ENCODE measurements around the gene STK10.
"Not testable (repeated sequence)": the region's sequence is repeated elsewhere in the genome, so short reads cannot be mapped to it uniquely, and the experiment has no call there.

Gene STK10

DNA sequence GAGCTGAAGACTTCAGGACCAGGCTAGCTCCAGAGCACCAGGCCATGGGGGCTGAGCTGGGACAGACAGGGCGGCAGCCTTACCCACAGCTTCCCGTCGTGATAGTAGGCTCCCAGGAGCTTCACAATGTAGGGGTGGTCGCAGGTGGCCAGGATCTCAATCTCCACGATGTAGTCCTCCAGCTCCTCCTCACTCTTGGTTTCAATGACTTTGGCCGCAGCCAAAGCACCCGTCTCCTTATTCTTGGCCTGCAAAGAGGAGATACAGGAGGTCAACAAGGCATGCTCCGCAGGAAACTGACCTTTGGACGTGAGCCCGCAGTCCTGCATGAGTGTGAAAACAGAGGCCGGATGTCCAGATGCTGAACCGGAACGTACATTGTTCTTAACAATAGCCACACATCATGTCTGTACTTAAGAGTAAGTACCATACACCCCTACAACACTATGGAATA lies 31.5 kb downstream of the STK10 start:
- H3K4me3 ChIP-seq (replicated peaks; ENCODE audit: insufficient read depth, low read length): no peak overlapping the region
- H3K27me3 ChIP-seq (ENCODE audit: insufficient read depth, poor library complexity, severe bottlenecking): no peaks in the 10 kb centered on the region
- no peak overlapping the region for H3K27ac ChIP-seq (replicated peaks)
- TF ChIP-seq, protein P1, sequence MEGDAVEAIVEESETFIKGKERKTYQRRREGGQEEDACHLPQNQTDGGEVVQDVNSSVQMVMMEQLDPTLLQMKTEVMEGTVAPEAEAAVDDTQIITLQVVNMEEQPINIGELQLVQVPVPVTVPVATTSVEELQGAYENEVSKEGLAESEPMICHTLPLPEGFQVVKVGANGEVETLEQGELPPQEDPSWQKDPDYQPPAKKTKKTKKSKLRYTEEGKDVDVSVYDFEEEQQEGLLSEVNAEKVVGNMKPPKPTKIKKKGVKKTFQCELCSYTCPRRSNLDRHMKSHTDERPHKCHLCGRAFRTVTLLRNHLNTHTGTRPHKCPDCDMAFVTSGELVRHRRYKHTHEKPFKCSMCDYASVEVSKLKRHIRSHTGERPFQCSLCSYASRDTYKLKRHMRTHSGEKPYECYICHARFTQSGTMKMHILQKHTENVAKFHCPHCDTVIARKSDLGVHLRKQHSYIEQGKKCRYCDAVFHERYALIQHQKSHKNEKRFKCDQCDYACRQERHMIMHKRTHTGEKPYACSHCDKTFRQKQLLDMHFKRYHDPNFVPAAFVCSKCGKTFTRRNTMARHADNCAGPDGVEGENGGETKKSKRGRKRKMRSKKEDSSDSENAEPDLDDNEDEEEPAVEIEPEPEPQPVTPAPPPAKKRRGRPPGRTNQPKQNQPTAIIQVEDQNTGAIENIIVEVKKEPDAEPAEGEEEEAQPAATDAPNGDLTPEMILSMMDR (IDR thresholded peaks at IDR 0.05; ENCODE audit: insufficient read depth, low read length): no peak
- no peak for TF ChIP-seq SPI1 (IDR thresholded peaks at IDR 0.05; ENCODE audit: borderline replicate concordance, low read depth)
- no peak for TF ChIP-seq GABPA (IDR thresholded peaks at IDR 0.05; ENCODE audit: low read depth)
- TF ChIP-seq, protein P2, sequence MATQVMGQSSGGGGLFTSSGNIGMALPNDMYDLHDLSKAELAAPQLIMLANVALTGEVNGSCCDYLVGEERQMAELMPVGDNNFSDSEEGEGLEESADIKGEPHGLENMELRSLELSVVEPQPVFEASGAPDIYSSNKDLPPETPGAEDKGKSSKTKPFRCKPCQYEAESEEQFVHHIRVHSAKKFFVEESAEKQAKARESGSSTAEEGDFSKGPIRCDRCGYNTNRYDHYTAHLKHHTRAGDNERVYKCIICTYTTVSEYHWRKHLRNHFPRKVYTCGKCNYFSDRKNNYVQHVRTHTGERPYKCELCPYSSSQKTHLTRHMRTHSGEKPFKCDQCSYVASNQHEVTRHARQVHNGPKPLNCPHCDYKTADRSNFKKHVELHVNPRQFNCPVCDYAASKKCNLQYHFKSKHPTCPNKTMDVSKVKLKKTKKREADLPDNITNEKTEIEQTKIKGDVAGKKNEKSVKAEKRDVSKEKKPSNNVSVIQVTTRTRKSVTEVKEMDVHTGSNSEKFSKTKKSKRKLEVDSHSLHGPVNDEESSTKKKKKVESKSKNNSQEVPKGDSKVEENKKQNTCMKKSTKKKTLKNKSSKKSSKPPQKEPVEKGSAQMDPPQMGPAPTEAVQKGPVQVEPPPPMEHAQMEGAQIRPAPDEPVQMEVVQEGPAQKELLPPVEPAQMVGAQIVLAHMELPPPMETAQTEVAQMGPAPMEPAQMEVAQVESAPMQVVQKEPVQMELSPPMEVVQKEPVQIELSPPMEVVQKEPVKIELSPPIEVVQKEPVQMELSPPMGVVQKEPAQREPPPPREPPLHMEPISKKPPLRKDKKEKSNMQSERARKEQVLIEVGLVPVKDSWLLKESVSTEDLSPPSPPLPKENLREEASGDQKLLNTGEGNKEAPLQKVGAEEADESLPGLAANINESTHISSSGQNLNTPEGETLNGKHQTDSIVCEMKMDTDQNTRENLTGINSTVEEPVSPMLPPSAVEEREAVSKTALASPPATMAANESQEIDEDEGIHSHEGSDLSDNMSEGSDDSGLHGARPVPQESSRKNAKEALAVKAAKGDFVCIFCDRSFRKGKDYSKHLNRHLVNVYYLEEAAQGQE (IDR thresholded peaks at IDR 0.05; ENCODE audit: insufficient replicate concordance, low read depth): no peak
- no peak for TF ChIP-seq POLR2AphosphoS5 (IDR thresholded peaks at IDR 0.05; ENCODE audit: low read depth)
- DNase-seq (ENCODE audit: low read depth in 1 of 2, low spot score in 1 of 2): no peak

DNA sequence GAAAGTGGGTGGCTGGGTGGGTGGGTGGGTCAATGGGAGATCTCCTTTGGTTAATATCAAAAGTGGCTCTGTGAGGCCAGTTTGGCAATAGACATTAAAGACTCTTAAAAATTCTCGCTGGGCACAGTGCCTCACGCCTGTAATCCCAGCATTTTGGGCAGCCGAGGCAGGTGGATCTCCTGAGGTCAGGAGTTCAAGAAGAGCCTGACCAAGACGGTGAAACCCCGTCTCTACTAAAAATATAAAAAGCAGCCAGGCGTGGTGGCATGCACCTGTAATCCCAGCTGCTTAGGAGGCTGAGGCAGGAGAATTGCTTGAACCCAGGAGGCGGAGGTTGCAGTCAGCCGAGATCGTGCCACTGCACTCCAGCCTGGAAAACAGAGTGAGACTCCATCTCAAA lies 32.9 kb downstream of the STK10 start:
- not testable (repeated sequence) for H3K27me3 ChIP-seq (ENCODE audit: insufficient read depth, poor library complexity, severe bottlenecking); H3K27ac ChIP-seq (replicated peaks); H3K4me3 ChIP-seq (replicated peaks; ENCODE audit: insufficient read depth, low read length); DNase-seq (ENCODE audit: low read depth in 1 of 2, low spot score in 1 of 2)

DNA sequence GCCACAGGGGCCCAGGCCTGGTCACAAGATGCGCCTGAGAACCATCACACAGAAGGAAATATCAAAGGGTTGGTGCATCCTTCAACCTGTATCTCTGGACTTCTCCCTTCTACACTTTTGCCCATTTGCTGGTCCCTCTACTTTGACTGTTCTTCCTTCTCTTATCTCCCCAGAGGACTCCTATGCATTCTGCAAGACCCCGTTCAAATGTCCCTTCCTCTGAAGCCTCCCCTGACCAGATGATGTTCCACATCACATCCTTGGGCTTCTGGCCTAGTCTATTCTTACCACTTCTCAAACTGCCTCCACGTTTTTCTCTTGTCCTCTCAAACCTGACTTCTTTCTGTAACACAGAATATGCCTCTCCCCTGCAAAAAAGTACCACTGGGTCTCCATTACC lies 34.3 kb downstream of the STK10 start:
- TF ChIP-seq, protein P2 (IDR thresholded peaks at IDR 0.05; ENCODE audit: insufficient replicate concordance, low read depth): no peak
- H3K27ac ChIP-seq (replicated peaks): peak overlapping the region; percentile 64
- no peak overlapping the region for H3K4me3 ChIP-seq (replicated peaks; ENCODE audit: insufficient read depth, low read length)
- no peaks in the 10 kb centered on the region for H3K27me3 ChIP-seq (ENCODE audit: insufficient read depth, poor library complexity, severe bottlenecking)
- DNase-seq (ENCODE audit: low read depth in 1 of 2, low spot score in 1 of 2): no peak

DNA sequence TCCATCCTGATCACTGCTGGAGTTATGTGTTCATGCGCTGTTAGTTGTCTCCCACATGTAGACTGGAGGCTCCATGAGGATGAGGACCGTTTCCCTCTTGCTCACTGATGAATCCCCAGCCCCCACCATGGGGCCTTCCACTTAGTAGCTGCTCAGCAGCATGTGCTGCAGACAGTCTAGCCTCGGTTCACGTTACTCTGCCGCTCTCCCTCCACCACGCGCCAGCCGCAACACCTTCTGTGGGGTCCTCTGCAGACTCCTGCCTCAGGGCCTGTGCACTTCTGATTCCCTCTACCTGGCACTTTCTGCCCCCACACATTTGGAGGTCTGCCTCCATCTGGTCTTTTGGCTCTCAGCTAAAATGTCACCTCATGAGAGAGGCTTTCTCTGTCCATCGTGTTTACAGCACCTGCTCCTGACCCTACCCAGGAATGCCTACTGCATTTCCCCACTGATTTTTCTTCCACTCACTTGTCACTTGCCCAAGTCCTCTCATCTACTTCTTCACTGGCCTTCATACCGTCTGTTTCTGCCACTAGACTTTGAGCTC lies 36.3 kb downstream of the STK10 start:
- Histone ChIP-seq H3K4me3 (replicated peaks; ENCODE audit: insufficient read depth, low read length) (no peak overlapping the region), H3K27me3 (ENCODE audit: insufficient read depth, poor library complexity, severe bottlenecking) (no peaks in the 10 kb centered on the region), H3K27ac (replicated peaks) (peak overlapping the region; percentile 20)
- DNase-seq (ENCODE audit: low read depth in 1 of 2, low spot score in 1 of 2): no peak
- TF ChIP-seq, protein P2 (IDR thresholded peaks at IDR 0.05; ENCODE audit: insufficient replicate concordance, low read depth): no peak
- TF ChIP-seq SPI1 (IDR thresholded peaks at IDR 0.05; ENCODE audit: borderline replicate concordance, low read depth) (no peak), GABPA (IDR thresholded peaks at IDR 0.05; ENCODE audit: low read depth) (no peak), POLR2AphosphoS5 (IDR thresholded peaks at IDR 0.05; ENCODE audit: low read depth) (no peak)
- TF ChIP-seq, protein P1 (IDR thresholded peaks at IDR 0.05; ENCODE audit: insufficient read depth, low read length): no peak
